Spinal cord (tissue), 10 donors: ENCODE measurements around the gene GLT6D1. TPM values are rescaled to one million over a fixed set of nuclear protein-coding genes. Genes with fewer than 3 reads are reported as not detected.
A peak's percentile ranks its signal among the peaks of the same experiment; 100 is the strongest.

Experiments used
- DNase-seq, 6 donors: peaks; one replicate each; pipeline versions ENCODE4 v3.0.0 to v3.0.0-alpha.2; 2013 to 2015; ENCODE audit warnings: low spot score in 6 of 6, low read depth in 4 of 6
- H3K27ac ChIP-seq: one replicate; pipeline ENCODE4 v1.5.1; 2013; ENCODE audit warnings: low read depth, low read length, control low read depth
- H3K27me3 ChIP-seq: one replicate; pipeline ENCODE4 v1.6.1; 2013; ENCODE audit warnings: low read length; ENCODE audit not compliant: control insufficient read depth, insufficient read depth
- H3K36me3 ChIP-seq: one replicate; pipeline ENCODE4 v1.6.1; 2013; ENCODE audit warnings: low read length; ENCODE audit not compliant: control insufficient read depth, insufficient read depth
- H3K4me1 ChIP-seq: one replicate; pipeline ENCODE4 v1.6.1; 2013; ENCODE audit warnings: low read length; ENCODE audit not compliant: control insufficient read depth, insufficient read depth
- H3K4me3 ChIP-seq: one replicate; pipeline ENCODE4 v1.5.1; 2013; ENCODE audit warnings: low read depth, low read length, control low read depth
- H3K9me3 ChIP-seq: one replicate; pipeline ENCODE4 v1.6.1; 2013; ENCODE audit warnings: low read length; ENCODE audit not compliant: control insufficient read depth, insufficient read depth
- WGBS: methylation state at CpG from one replicate; pipeline ENCODE4 v1.1.5; 2013; ENCODE audit warnings: missing lambda C conversion rate; ENCODE audit not compliant: insufficient coverage; 5-methylcytosine and 5-hydroxymethylcytosine counted together
- polyA plus RNA-seq, 2 donors: library from polyadenylated mRNA; unstranded; fragments of 120-200 nt; gene quantifications; one replicate each; pipeline ENCODE4 v1.2.1, GENCODE V29; 2013; ENCODE audit not compliant: insufficient read length in 2 of 2
- total RNA-seq, 2 donors: library from RNA; depleted of rRNA in 1 of 2; stranded (reverse); fragments of 120-200 nt in 1 of 2; fragments of >200 nt in 1 of 2; gene quantifications; one replicate each; pipeline versions ENCODE4 v1.2.3 to v1.2.4, GENCODE V29; 2013 to 2014
- donor health status: healthy.

The GLT6D1 gene
- total and polyA plus RNA-seq, 4 donors = not detected

GRCh38 chr9:135602789-135603481, 36.4 kb downstream of the GLT6D1 start:
- H3K4me3 ChIP-seq = no peak overlapping the region
- no peak overlapping the region for H3K27ac ChIP-seq
- WGBS = 60% methylated on average over 22 of the region's 24 CpGs
- peaks cover 16% of the 10 kb centered on the region for H3K4me1 ChIP-seq
- H3K36me3 ChIP-seq = no peaks in the 10 kb centered on the region
- peak in 1 of 6 donors; percentile 21 for DNase-seq
- no peaks in the 10 kb centered on the region for H3K9me3 ChIP-seq
- H3K27me3 ChIP-seq = no peaks in the 10 kb centered on the region

- Histone ChIP-seq H3K9me3 (no peaks in the 10 kb centered on the region), H3K4me3 (no peak overlapping the region), H3K36me3 (no peaks in the 10 kb centered on the region), H3K4me1 (peaks cover 16% of the 10 kb centered on the region), H3K27me3 (no peaks in the 10 kb centered on the region), H3K27ac (no peak overlapping the region)
- no peak for DNase-seq
- 91% methylated on average over 7 of the region's 8 CpGs for WGBS
These were observed 37.4 kb downstream of the GLT6D1 start for GRCh38 chr9:135601988-135602387.

DNA sequence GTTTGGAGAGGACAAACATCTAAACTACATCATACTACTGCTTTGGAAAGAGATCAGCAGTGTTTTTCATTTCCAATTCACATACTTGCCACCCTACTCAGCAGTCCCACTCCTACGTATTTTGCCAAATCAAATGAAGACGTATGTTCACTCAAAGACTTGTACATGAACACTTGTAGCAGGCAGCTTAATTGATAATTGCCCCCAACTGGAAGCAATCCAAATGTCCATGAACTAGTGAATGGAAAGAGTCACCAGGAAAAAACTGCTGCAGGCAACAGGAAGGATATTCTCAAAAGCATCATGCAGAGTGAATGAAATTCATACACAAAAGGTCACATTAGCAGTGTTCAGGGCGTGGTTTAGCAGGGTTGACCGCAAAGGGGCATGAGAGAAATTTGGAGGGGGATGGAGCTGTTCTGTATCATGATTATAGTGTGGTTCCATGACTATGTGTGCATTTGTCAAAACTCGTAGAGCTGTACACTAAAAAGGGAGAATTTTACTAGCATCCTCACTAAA, 39.0 kb downstream of the GLT6D1 start:
- Histone ChIP-seq H3K27me3 (no peaks in the 10 kb centered on the region), H3K36me3 (no peaks in the 10 kb centered on the region), H3K4me1 (peaks cover 14% of the 10 kb centered on the region), H3K9me3 (peaks cover under 1% of the 10 kb centered on the region), H3K27ac (no peak overlapping the region), H3K4me3 (no peak overlapping the region)
- DNase-seq = no peak
- WGBS = 58% methylated on average over 4 of the region's 5 CpGs

- Histone ChIP-seq H3K27ac (no peak overlapping the region), H3K4me1 (no peaks in the 10 kb centered on the region), H3K36me3 (no peaks in the 10 kb centered on the region), H3K9me3 (peaks cover 5% of the 10 kb centered on the region), H3K27me3 (no peaks in the 10 kb centered on the region), H3K4me3 (no peak overlapping the region)
- 65% methylated on average over 2 of the region's 2 CpGs for WGBS
- no peak for DNase-seq
These were observed 43.1 kb downstream of the GLT6D1 start for GRCh38 chr9:135596211-135596610.

- H3K27me3 ChIP-seq = no peaks in the 10 kb centered on the region
- DNase-seq = no peak
- no peak overlapping the region for H3K4me3 ChIP-seq
- H3K36me3 ChIP-seq = no peaks in the 10 kb centered on the region
- no peaks in the 10 kb centered on the region for H3K4me1 ChIP-seq
- no peak overlapping the region for H3K27ac ChIP-seq
- H3K9me3 ChIP-seq = peaks cover 5% of the 10 kb centered on the region
- WGBS = 79% methylated on average over 6 of the region's 13 CpGs
These were observed 46.7 kb downstream of the GLT6D1 start for GRCh38 chr9:135592625-135593024.

DNA sequence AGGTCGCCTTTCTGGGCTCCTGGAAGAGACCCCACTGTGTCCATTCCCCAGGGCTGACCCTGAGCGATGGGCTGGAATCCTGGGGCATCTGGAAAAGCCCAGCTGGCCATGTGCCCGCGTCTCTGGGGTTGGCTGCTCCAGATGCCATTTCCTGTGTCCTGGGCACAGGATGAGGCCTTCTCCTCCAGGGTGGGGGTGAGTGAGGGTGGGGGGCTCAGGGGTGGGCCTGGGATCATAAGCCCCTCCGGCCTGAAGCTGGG, 47.1 kb downstream of the GLT6D1 start:
- Histone ChIP-seq H3K4me1 (no peaks in the 10 kb centered on the region), H3K27me3 (no peaks in the 10 kb centered on the region), H3K36me3 (no peaks in the 10 kb centered on the region), H3K4me3 (no peak overlapping the region), H3K27ac (no peak overlapping the region), H3K9me3 (peaks cover 5% of the 10 kb centered on the region)
- WGBS = 80% methylated on average over 2 of the region's 5 CpGs
- DNase-seq = no peak

GRCh38 chr9:135591506-135592330, 47.6 kb downstream of the GLT6D1 start:
- Histone ChIP-seq H3K36me3 (no peaks in the 10 kb centered on the region), H3K27ac (no peak overlapping the region), H3K4me3 (no peak overlapping the region), H3K4me1 (no peaks in the 10 kb centered on the region), H3K27me3 (no peaks in the 10 kb centered on the region), H3K9me3 (peaks cover 5% of the 10 kb centered on the region)
- 84% methylated on average over 22 of the region's 22 CpGs for WGBS
- DNase-seq = no peak

DNA sequence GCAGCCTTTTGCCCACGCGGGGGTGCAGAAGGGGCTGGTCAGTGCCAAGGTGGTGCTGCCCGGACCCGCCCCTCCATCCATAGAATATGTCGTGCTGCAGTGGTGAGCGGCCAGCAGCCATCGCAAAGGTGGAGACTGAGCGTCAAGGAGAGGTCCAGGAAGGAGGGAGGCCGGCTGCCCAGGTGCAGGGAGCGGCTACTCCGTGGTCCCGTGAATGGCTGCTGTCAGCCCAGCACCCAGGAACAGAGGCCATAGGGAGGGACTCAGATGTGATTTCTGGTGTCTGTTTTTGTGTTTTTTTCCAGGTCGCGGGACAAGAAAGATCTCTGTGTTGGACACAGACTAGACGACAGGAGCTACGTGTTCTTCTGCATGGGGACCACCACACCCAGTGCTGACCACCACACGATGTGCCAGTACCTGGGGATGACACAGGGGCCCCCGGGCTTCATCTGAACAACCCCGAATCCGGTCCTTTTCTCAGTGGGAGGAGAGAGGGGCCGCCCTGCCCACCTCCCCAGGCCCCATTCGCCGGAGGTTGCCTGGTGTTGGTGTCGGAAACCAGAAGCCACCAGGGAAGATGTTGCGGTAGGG, 48.8 kb downstream of the GLT6D1 start:
- peaks cover 5% of the 10 kb centered on the region for H3K9me3 ChIP-seq
- no peaks in the 10 kb centered on the region for H3K4me1 ChIP-seq
- 87% methylated on average over 24 of the region's 25 CpGs for WGBS
- no peak for DNase-seq
- H3K36me3 ChIP-seq = no peaks in the 10 kb centered on the region
- no peaks in the 10 kb centered on the region for H3K27me3 ChIP-seq
- no peak overlapping the region for H3K4me3 ChIP-seq
- H3K27ac ChIP-seq = no peak overlapping the region

- no peak for DNase-seq
These were observed 49.5 kb downstream of the GLT6D1 start for GRCh38 chr9:135589596-135590485.

More at GRCh38 chr9:135589596-135590485, 49.5 kb downstream of the GLT6D1 start:
- Histone ChIP-seq H3K4me1 (no peaks in the 10 kb centered on the region), H3K36me3 (no peaks in the 10 kb centered on the region), H3K4me3 (no peak overlapping the region), H3K27me3 (no peaks in the 10 kb centered on the region), H3K9me3 (peaks cover 3% of the 10 kb centered on the region), H3K27ac (no peak overlapping the region)
- WGBS = 79% methylated on average over 14 of the region's 15 CpGs
